ENCODE measurements around the gene EXOC2.

DNA sequence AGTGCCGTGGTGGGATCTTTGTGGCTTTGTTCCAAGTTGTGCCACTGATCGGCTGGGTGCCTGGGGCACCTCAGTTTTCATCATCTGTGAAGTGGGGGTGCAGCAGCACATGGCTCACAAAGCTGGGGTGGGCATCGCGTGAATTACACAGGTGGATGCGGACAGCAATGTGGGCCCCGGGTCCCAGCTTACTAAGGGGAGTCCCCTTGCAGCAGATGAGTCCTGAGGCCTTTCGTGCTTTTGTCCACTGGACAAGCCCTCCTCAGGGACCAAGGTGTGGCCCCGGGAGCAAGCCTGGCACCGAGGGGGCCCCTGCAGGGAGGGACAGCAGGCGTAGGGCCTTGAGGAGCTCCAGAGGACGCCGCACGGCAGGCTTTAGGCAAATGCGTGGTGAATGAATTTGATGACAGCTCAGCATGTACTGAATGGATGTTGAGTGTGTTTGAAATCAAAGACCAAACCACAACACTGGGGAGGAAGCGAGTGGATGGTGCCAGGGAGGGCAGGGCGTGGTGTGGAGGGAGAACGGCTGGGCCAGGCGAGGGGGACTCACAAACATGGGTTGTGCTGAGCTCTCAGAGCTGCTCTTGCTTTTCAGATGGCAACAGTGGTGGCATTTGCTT, 248.2 kb downstream of the EXOC2 start:
- TF ChIP-seq, protein P1, sequence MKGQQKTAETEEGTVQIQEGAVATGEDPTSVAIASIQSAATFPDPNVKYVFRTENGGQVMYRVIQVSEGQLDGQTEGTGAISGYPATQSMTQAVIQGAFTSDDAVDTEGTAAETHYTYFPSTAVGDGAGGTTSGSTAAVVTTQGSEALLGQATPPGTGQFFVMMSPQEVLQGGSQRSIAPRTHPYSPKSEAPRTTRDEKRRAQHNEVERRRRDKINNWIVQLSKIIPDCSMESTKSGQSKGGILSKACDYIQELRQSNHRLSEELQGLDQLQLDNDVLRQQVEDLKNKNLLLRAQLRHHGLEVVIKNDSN (IDR thresholded peaks at IDR 0.05) = no peak
- TF ChIP-seq TCF12 (IDR thresholded peaks at IDR 0.05; ENCODE audit: low read depth) = no peak
- TF ChIP-seq FOXM1 (IDR thresholded peaks at IDR 0.05; ENCODE audit: borderline replicate concordance, low read depth) = no peak
- TF ChIP-seq NFIC (IDR thresholded peaks at IDR 0.05) = no peak
- TF ChIP-seq, protein P2, sequence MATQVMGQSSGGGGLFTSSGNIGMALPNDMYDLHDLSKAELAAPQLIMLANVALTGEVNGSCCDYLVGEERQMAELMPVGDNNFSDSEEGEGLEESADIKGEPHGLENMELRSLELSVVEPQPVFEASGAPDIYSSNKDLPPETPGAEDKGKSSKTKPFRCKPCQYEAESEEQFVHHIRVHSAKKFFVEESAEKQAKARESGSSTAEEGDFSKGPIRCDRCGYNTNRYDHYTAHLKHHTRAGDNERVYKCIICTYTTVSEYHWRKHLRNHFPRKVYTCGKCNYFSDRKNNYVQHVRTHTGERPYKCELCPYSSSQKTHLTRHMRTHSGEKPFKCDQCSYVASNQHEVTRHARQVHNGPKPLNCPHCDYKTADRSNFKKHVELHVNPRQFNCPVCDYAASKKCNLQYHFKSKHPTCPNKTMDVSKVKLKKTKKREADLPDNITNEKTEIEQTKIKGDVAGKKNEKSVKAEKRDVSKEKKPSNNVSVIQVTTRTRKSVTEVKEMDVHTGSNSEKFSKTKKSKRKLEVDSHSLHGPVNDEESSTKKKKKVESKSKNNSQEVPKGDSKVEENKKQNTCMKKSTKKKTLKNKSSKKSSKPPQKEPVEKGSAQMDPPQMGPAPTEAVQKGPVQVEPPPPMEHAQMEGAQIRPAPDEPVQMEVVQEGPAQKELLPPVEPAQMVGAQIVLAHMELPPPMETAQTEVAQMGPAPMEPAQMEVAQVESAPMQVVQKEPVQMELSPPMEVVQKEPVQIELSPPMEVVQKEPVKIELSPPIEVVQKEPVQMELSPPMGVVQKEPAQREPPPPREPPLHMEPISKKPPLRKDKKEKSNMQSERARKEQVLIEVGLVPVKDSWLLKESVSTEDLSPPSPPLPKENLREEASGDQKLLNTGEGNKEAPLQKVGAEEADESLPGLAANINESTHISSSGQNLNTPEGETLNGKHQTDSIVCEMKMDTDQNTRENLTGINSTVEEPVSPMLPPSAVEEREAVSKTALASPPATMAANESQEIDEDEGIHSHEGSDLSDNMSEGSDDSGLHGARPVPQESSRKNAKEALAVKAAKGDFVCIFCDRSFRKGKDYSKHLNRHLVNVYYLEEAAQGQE (IDR thresholded peaks at IDR 0.05; ENCODE audit: low read depth) = no peak
- no peak for TF ChIP-seq TAF1 (IDR thresholded peaks at IDR 0.05; ENCODE audit: low read depth)
- TF ChIP-seq YY1 (IDR thresholded peaks at IDR 0.05; ENCODE audit: low read depth) = no peak
- TF ChIP-seq, protein P3, sequence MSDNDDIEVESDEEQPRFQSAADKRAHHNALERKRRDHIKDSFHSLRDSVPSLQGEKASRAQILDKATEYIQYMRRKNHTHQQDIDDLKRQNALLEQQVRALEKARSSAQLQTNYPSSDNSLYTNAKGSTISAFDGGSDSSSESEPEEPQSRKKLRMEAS (IDR thresholded peaks at IDR 0.05) = no peak
- TF ChIP-seq TEAD4 (IDR thresholded peaks at IDR 0.05) = no peak
- TF ChIP-seq CREB1 (IDR thresholded peaks at IDR 0.05; ENCODE audit: low read depth) = no peak
- no peak for TF ChIP-seq ZBTB7A (IDR thresholded peaks at IDR 0.05; ENCODE audit: low read depth)
- TF ChIP-seq RAD21 (IDR thresholded peaks at IDR 0.05; ENCODE audit: low read depth) = no peak
- TF ChIP-seq EP300 (IDR thresholded peaks at IDR 0.05; ENCODE audit: borderline replicate concordance) = no peak
- no peak for TF ChIP-seq CEBPB (IDR thresholded peaks at IDR 0.05)
